Uterus (tissue), 4 donors: ENCODE measurements around the gene DIRAS1. TPM values are rescaled to one million over a fixed set of nuclear protein-coding genes. Genes with fewer than 3 reads are reported as not detected.

Experiments used
- DNase-seq, 2 donors: peaks; one replicate each; pipeline ENCODE4 v3.0.0-alpha.2; 2019 to 2020
- H3K27ac ChIP-seq, 2 donors: fragments of 200-600 bp; sonication (generic); 1 replicate in 1 of 2; 2 replicates in 1 of 2; pipeline ENCODE4 v1.5.1; 2016 to 2018
- H3K27me3 ChIP-seq, 2 donors: fragments of 200-600 bp; sonication (generic); one replicate each; pipeline ENCODE4 v1.5.1; 2018 to 2019; ENCODE audit warnings: control low read depth in 1 of 2
- H3K36me3 ChIP-seq, 2 donors: fragments of 200-600 bp; sonication (generic); one replicate each; pipeline ENCODE4 v1.5.1; 2019; ENCODE audit warnings: control low read depth in 1 of 2
- H3K4me1 ChIP-seq, 2 donors: fragments of 200-600 bp; sonication (generic); one replicate each; pipeline ENCODE4 v1.5.1; 2018 to 2019; ENCODE audit warnings: control low read depth in 1 of 2
- H3K4me3 ChIP-seq, 2 donors: fragments of 200-600 bp; sonication (generic); 1 replicate in 1 of 2; 2 replicates in 1 of 2; pipeline ENCODE4 v1.5.1; 2018 to 2019; ENCODE audit warnings: mild to moderate bottlenecking in 1 of 2
- H3K9me3 ChIP-seq, 2 donors: fragments of 200-600 bp; sonication (generic); one replicate each; pipeline ENCODE4 v1.5.1; 2019; ENCODE audit warnings: control low read depth in 1 of 2
- POLR2A ChIP-seq, 2 donors: fragments of 450-650 bp; IDR thresholded peaks; one replicate each; pipeline ENCODE4 v1.6.1; 2016; ENCODE audit warnings: antibody characterized with exemption in 2 of 2, mild to moderate bottlenecking in 1 of 2, moderate library complexity in 1 of 2
- intact Hi-C: fragments of 100-400 bp; cut with DNase I; formaldehyde crosslinking; loops from one replicate; pipeline ENCODE4 v1.15.1; 2023; ENCODE audit warnings: low total_unique reads
- total RNA-seq, 4 donors: library from RNA; depleted of rRNA in 3 of 4; stranded (reverse); fragments of >200 nt in 3 of 4; gene quantifications; one replicate each; pipeline versions ENCODE4 v1.1.0 to v1.2.4, GENCODE V29; 2014 to 2023
- TF ChIP-seq, protein P1 (sequence below), 4 experiments: fragments of 200-600 bp in 2 of 4; fragments of 450-650 bp in 2 of 4; sonication (generic) in 2 of 4; IDR thresholded peaks; one replicate each; pipeline ENCODE4 v1.5.1; 2016 to 2019; ENCODE audit warnings: antibody characterized with exemption in 4 of 4, mild to moderate bottlenecking in 2 of 4, moderate library complexity in 1 of 4
- donor health status: DM: yes; HTN: yes; CAD: no.

The DIRAS1 gene
- total RNA-seq, 4 donors from 2014 or later, result 1.0 to 34.1 (median 4.9) TPM

DNA sequence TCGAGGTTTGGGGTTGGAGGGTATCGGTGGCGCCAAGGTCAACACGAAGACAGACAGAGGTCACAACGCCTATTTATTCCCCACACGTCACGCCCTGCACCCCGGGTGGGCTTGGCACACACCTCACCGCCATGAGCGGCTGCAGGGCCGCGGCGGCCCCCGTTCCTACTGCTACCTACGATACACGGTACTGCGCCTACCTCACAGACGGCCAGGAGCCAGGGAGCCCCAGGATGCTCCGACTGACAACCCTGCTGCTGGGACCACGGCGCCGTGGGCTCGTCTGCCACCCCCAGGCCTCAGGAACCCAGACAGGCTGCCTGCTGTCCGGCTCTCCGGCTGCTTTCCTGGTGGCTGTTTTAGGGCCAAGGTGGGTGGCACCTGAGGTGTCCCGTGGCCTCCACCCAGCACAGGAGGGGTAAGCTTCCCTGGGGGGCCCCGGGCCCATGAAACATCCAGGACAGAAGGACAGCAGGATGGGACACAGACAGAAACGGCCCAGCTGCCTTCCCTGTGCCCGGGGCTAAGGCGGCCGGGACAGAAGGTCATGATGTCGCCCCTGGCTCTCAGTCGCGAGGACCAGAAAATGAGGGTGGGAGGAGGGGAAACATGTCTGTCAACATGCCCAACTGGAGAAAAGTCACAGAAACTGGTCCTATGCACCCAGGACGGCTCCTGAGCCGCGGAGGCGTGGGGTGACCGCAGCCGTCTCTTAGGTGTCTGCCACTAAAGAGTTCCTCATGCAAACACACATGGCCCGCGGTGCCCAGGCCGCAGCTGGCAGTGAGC lies 33.7 kb upstream of the DIRAS1 start:
- Histone ChIP-seq H3K4me1 (no peaks in the 10 kb centered on the region), H3K4me3 (no peak overlapping the region), H3K36me3 (no peaks in the 10 kb centered on the region), H3K27ac (no peak overlapping the region), H3K9me3 (no peaks in the 10 kb centered on the region), H3K27me3 (no peaks in the 10 kb centered on the region)
- TF ChIP-seq, protein P1, sequence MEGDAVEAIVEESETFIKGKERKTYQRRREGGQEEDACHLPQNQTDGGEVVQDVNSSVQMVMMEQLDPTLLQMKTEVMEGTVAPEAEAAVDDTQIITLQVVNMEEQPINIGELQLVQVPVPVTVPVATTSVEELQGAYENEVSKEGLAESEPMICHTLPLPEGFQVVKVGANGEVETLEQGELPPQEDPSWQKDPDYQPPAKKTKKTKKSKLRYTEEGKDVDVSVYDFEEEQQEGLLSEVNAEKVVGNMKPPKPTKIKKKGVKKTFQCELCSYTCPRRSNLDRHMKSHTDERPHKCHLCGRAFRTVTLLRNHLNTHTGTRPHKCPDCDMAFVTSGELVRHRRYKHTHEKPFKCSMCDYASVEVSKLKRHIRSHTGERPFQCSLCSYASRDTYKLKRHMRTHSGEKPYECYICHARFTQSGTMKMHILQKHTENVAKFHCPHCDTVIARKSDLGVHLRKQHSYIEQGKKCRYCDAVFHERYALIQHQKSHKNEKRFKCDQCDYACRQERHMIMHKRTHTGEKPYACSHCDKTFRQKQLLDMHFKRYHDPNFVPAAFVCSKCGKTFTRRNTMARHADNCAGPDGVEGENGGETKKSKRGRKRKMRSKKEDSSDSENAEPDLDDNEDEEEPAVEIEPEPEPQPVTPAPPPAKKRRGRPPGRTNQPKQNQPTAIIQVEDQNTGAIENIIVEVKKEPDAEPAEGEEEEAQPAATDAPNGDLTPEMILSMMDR (IDR thresholded peaks at IDR 0.05), result no peak
- TF ChIP-seq POLR2A (IDR thresholded peaks at IDR 0.05), result no peak
- DNase-seq, result no peak
- intact Hi-C loops, result loop anchor here (10.0 kb wide), 1 partner anchor 110 kb away; no protein-coding TSS in a partner anchor

DNA sequence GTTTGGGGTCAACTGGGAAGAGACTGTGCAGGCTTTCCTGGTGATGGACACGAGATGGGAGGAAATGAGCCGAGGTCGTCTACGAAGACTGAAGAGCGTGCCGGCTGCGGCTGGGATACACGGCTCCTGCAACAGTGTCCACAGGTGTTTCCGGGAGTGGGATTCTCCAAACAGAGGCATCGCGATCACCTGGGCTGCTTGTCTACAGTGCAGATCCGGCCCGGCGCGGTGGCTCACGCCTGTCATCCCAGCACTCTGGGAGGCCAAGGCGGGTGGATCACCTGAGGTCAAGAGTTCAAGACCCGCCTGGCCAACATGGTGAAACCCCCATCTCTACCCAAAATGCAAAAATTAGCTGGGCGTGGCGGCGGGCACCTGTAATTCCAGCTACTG lies 30.3 kb upstream of the DIRAS1 start:
- no peaks in the 10 kb centered on the region for H3K9me3 ChIP-seq
- intact Hi-C loops, result loop anchor here (10.0 kb wide), 1 partner anchor 107 kb away; no protein-coding TSS in a partner anchor
- no peak for TF ChIP-seq POLR2A (IDR thresholded peaks at IDR 0.05)
- H3K36me3 ChIP-seq, result no peaks in the 10 kb centered on the region
- no peaks in the 10 kb centered on the region for H3K27me3 ChIP-seq
- H3K4me3 ChIP-seq, result no peak overlapping the region
- no peak for DNase-seq
- no peak overlapping the region for H3K27ac ChIP-seq
- H3K4me1 ChIP-seq, result no peaks in the 10 kb centered on the region

DNA sequence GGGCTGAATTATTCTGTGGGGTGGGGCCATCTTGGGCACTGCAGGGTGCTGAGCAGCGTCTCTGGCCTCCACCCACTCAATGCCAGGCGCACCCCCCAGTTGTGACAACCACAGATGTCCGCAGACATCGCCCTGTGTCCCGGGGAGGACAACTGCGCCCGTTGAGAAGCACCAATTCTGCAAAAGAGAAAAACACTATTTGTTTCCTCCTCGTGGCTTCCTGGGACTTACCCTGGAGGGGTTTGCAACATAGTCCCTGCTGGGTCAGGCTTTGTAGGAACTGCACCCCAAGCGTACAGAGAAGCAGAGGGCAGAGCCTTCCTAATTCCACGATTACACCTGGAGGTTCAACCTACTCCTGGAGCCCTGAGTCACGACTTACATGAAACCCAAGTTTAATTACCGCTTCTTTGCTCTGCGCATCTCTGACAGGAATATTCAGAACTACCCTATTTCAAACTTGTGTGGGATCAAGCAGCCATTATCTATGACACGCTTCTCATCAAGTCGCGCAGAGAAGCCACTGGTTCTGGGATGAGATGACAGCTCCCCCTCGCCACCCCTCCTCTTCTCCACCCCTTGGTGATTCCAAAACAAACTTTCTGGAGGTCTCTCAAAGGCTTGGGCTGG lies 29.8 kb upstream of the DIRAS1 start:
- TF ChIP-seq POLR2A (IDR thresholded peaks at IDR 0.05), result no peak
- TF ChIP-seq, protein P1 (IDR thresholded peaks at IDR 0.05), result no peak
- H3K4me1 ChIP-seq, result no peaks in the 10 kb centered on the region
- no peaks in the 10 kb centered on the region for H3K9me3 ChIP-seq
- DNase-seq, result no peak
- H3K27me3 ChIP-seq, result no peaks in the 10 kb centered on the region
- H3K36me3 ChIP-seq, result no peaks in the 10 kb centered on the region
- no peak overlapping the region for H3K4me3 ChIP-seq
- no peak overlapping the region for H3K27ac ChIP-seq
- intact Hi-C loops, result loop anchor here (10.0 kb wide), 1 partner anchor 106 kb away; no protein-coding TSS in a partner anchor

DNA sequence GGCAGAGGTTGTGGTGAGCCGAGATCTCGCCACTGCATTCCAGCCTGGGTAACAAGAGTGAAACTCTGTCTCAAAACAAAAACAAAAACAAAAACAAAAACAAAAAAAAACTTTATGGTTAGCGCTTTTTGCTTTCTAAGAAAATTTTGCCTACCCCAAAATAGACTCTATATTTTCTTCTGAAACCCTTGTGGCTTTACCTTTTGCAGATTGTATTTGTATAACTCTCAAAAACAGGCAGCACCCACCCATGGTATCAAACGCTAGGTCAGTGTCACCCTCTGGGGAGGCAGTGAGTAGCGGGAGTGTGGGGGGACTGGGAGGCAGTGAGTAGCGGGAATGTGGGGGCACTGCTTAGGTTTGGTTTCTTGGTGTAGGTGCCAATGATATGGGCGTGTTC lies 26.2 kb upstream of the DIRAS1 start:
- Histone ChIP-seq H3K27ac (no peak overlapping the region), H3K4me1 (no peaks in the 10 kb centered on the region), H3K4me3 (no peak overlapping the region), H3K36me3 (no peaks in the 10 kb centered on the region), H3K9me3 (no peaks in the 10 kb centered on the region), H3K27me3 (no peaks in the 10 kb centered on the region)
- intact Hi-C loops, result no loop called here
- no peak for DNase-seq
- TF ChIP-seq, protein P1 (IDR thresholded peaks at IDR 0.05), result no peak
- no peak for TF ChIP-seq POLR2A (IDR thresholded peaks at IDR 0.05)

DNA sequence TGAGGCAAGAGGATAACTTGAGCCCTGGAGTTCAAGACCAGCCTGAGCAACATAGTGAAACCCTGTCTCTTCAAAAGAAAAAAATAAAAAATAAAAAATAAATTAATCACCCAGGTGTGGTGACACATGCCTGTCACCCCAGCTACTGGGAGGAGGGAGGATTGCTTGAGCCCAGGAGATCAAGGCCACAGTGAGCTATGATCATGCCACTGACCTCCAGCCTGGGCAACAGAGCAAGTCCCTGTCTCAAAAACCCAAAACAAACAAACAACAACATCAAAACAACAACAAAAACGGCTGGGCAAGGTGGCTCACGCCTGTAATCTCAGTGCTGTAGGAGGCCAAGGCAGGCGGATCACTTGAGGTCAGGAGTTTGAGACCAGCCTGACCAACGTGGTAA lies 22.9 kb upstream of the DIRAS1 start:
- H3K9me3 ChIP-seq, result no peaks in the 10 kb centered on the region
- DNase-seq, result no peak
- no peak for TF ChIP-seq POLR2A (IDR thresholded peaks at IDR 0.05)
- TF ChIP-seq, protein P1 (IDR thresholded peaks at IDR 0.05), result no peak
- H3K27ac ChIP-seq, result no peak overlapping the region
- no peaks in the 10 kb centered on the region for H3K4me1 ChIP-seq
- H3K36me3 ChIP-seq, result no peaks in the 10 kb centered on the region
- H3K4me3 ChIP-seq, result no peak overlapping the region
- intact Hi-C loops, result no loop called here
- no peaks in the 10 kb centered on the region for H3K27me3 ChIP-seq
